ENCODE data around the gene MXRA8. TPM values are rescaled to one million over a fixed set of nuclear protein-coding genes. Genes with fewer than 3 reads are reported as not detected.
A peak's percentile ranks its signal among the peaks of the same experiment; 100 is the strongest.

The MXRA8 gene
- total and polyA plus RNA-seq, 9 of the 15 experiments (the other 6 are each of a cell fraction or from before 2014, with no cell fraction given): 0.66 to 11.3 (median 6.3) TPM

- TF ChIP-seq POLR3A (IDR thresholded peaks at IDR 0.05; ENCODE audit: borderline replicate concordance, extremely low read depth, insufficient read depth, insufficient read length) (no peak), ZNF24 (IDR thresholded peaks at IDR 0.05) (no peak), SRSF7 (optimal IDR thresholded peaks at IDR 0.05; ENCODE audit: low read depth, low read length) (peak; percentile 24), RERE (CRISPR knock-in tag; IDR thresholded peaks at IDR 0.05; ENCODE audit: borderline replicate concordance) (no peak), ZNF311 (CRISPR knock-in tag; IDR thresholded peaks at IDR 0.05) (no peak), SRSF1 (IDR thresholded peaks at IDR 0.05; ENCODE audit: low read depth, low read length) (no peak), ELK3 (CRISPR knock-in tag; IDR thresholded peaks at IDR 0.05) (no peak), HSF4 (CRISPR knock-in tag; IDR thresholded peaks at IDR 0.05; ENCODE audit: borderline replicate concordance) (no peak), CTBP1 (IDR thresholded peaks at IDR 0.05; ENCODE audit: borderline replicate concordance) (no peak), NCOA4 (IDR thresholded peaks at IDR 0.05; ENCODE audit: partially characterized antibody) (no peak), FOXM1 (IDR thresholded peaks at IDR 0.05; ENCODE audit: low read depth) (no peak), FOXM1 (CRISPR knock-in tag; IDR thresholded peaks at IDR 0.05; ENCODE audit: low read depth) (no peak), PYGO2 (tag; IDR thresholded peaks at IDR 0.05) (no peak), HDAC1 (IDR thresholded peaks at IDR 0.05) (peak in 1 of 2 experiments; percentile 9; a peak in 2 of 4 replicates), TARDBP (IDR thresholded peaks at IDR 0.05) (0 out of 2 replicates have a peak, but pooled peaks have one; percentile 15), NFATC3 (IDR thresholded peaks at IDR 0.05) (no peak), RCOR1 (IDR thresholded peaks at IDR 0.05; ENCODE audit: borderline replicate concordance in 1 of 2, low read depth in 2 of 2, low read length in 2 of 2) (no peak), FOSL1 (tag; conservative IDR thresholded peaks at IDR 0.05) (no peak), TFAM (CRISPR knock-in tag; conservative IDR thresholded peaks at IDR 0.05) (no peak), PKNOX1 (IDR thresholded peaks at IDR 0.05) (no peak), ZNF282 (CRISPR knock-in tag; IDR thresholded peaks at IDR 0.05) (0 out of 2 replicates have a peak, but pooled peaks have one; percentile 41), ZKSCAN1 (IDR thresholded peaks at IDR 0.05; ENCODE audit: low read depth, low read length) (no peak), SRSF3 (IDR thresholded peaks at IDR 0.05; ENCODE audit: insufficient read depth, low read length) (no peak)
These were observed 49.6 kb downstream of the MXRA8 start (continued) for GRCh38 chr1:1308756-1309250.
